Fibroblast of gingiva (primary cell): ENCODE results near the gene COL1A1.
A peak's percentile ranks its signal among the peaks of the same experiment; 100 is the strongest.

Experiments
- DNase-seq: peaks from one replicate; pipeline ENCODE4 v3.0.0-alpha.2; 2011; ENCODE audit warnings: low read depth

Gene COL1A1

DNA sequence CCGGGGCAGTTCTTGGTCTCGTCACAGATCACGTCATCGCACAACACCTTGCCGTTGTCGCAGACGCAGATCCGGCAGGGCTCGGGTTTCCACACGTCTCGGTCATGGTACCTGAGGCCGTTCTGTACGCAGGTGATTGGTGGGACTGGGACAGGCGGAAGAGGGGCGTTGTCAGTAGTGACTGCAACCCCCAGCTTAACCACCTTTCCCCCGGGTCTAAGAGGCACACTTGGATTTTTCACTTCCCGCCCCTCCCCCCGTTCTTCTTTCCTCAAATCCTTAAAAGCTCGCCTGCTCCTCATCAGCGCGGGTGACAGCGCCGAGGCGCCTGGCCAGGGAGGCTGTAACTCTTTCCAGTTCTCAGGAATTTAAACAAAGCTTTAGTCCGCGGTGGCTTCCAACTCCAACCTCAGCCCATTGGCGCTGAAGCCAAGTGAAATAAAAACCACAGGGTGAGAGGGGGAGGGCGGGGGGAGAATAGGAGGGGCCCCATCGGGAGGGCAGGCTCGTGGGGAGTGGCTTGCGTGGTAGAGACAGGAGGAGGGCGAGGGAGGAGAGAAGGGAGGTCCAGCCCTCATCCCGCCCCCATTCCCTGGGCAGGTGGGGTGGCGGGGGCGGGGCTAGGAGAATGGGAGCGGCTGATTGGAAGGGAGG is 1.5 kb downstream of the COL1A1 start:
- DNase-seq = peak; percentile 97

DNA sequence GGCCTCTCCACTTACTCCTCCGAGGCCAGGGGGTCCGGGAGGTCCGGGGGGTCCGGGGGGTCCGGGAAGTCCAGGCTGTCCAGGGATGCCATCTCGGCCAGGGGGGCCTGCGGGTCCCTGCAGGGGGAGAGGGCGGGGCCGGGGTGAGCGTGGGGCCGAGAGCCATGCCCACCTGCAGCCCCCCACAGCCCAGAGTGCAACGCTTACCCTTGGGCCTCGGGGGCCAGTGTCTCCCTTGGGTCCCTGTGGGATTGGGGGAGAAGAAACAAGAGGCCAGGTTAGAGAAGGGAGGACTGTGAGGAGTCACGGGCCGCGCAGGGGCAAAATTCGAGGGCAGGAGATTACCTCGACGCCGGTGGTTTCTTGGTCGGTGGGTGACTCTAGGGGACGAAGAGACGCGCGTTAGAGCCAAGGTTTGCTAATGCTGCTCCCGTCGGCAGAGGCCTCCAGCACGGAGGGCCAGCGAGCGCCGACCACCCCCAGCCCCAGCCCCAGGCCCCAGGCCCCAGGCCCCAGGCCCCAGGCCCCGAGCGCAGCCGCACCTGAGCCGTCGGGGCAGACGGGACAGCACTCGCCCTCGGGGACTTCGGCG is 2.1 kb downstream of the COL1A1 start:
- no peak for DNase-seq

GRCh38 chr17:50198026-50198669 is 3.3 kb downstream of the COL1A1 start:
- peak; percentile 53 for DNase-seq

DNA sequence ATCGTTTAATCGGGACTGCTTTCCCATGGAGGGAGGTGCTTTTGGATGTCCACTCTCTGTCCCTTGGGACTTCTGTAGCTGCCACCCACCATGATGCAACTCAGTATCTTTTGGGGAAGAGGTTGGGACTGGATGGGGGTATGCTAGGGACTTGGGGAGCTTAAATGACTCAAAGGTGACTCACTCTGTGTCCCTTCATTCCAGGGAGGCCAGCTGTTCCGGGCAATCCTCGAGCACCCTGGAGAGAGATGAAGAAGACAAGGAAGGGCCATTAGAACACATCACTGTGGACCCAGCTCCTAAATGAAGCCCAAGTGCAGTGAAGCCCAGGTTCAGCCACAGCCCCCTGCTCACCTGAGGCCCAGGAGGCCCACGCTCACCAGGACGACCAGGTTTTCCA is 4.6 kb downstream of the COL1A1 start:
- DNase-seq = peak; percentile 89

- no peak for DNase-seq
Measured at GRCh38 chr17:50196036-50196435, 5.4 kb downstream of the COL1A1 start.

DNA sequence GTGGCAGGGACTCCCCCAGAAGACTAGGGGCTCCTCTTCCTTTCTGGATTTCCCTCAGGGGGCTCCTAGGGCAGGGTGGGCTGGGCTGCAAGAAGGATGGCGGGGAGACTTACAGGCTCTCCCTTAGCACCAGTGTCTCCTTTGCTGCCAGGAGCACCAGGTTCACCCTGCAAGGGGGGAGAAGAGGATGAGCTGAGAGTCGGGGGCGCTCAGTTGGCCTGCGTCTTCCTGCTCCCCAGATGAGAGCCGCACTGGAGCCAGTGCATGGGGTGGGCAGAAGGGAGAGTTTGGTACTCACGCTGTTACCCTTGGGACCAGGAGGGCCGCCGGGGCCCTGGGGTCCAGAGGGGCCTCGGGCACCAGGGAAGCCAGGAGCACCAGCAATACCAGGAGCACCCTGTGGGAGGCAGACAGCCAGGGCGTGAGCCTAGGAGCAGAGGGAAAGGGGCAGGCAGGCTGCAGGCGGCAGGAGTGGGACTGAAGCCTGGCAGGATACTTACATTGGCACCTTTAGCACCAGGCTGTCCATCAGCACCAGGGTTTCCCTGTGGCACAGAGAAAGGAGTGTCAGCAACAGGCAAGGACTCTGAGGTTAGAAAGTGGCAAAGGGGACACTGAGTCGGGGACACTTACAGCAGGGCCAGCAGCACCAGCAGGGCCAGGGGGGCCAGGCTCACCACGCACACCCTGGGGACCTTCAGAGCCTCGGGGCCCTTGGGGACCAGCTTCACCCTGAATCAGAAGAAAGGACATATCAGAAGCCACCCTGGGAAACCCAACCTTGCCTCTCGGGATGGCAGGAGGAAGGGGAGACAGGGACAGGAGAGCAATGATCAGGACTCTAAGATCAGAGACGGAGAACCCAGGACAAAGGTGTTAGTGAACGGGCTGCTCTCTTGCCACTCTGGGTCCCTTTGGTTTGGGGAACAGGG is 6.2 kb downstream of the COL1A1 start:
- DNase-seq = peak; percentile 75

DNA sequence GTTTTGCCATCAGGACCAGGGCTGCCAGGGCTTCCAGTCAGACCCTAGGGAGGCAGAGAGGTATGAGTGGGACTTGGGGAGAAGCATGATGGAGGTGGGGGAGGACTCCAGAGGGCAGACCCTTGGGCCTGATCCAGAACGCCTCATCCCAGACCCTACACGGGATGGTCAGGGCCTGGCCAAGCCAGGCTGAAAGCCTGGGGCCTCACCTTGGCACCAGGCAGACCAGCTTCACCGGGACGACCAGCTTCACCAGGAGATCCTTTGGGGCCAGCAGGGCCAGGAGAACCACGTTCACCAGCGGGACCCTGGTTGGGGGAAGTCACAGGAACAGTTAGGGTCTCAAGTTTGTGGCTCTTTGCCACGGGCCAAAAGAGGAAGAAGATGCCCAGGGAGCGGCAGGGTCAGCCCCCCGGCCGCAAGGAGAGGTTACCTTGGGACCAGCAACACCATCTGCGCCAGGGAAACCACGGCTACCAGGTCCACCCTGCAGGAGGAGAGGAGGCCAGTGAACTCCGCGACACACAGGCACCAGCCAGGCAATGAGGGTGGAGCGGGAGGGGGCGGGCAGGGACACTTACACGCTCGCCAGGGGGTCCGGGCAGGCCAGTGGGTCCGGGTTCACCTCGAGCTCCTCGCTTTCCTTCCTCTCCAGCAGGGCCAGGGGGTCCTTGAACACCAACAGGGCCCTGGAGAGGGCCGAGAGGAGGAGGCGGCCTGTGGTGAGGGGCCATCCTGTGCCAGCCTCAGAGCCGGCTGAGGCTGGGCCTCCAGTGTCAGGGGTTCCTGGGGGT is 7.1 kb downstream of the COL1A1 start:
- DNase-seq = peak; percentile 20

GRCh38 chr17:50192618-50193291 is 8.7 kb downstream of the COL1A1 start:
- DNase-seq = no peak

DNA sequence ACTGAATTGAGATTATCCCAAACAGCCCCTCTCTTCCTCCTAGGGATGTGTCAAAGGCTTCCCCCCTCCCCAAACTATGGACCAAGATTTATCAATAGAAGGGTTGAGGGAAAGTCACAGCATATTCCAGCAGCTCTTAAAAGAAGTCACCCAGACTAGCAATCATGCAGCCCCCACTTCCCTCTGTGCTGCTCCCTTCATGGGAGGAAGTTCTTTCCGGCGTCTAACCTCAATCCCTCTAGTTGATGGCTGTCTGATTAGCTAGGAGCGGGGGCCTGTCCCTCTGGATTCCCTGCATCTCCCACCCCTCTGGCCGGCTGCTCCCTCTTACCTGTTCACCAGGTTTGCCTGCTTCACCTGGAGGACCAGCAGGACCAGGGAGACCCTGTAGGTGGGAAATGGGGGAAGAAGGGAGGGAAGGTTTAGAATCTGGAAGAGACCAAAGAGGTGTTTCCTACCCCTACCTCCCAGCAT is 9.2 kb downstream of the COL1A1 start:
- no peak for DNase-seq

DNA sequence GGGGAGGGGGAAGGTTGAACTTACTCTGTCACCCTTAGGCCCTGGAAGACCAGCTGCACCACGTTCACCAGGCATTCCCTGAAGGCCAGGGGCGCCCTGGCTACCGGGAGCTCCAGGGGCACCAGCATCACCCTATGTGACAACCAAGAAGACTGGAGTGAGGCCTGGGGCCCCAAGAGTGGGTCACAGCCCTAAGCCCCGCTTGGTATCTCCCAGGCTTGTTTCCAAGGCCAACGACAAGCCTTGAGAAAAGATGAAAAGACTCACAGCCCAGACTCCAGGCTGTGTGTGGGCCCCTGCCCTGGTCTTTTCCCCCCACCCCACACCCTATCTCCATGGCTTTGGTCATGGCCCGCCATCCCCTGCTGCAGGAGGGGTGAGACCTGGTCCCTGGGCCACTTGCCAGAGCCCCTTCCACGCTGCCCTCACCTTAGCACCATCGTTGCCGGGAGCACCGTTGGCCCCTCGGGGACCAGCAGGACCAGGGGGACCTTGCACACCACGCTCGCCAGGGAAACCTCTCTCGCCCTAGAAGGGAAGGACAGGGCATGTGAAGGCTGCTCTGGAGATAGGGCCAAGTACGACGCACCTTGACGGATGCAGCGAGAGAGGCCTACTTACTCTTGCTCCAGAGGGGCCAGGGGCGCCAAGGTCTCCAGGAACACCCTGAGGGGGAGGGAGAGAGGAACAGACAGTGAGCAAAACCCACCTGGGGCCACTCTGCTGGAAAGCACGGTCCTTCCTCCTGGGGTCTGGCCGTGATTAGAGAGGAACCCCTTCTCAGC is 9.9 kb downstream of the COL1A1 start:
- DNase-seq = peak; percentile 42

- DNase-seq = peak; percentile 59
Measured at GRCh38 chr17:50190603-50191358, 10.7 kb downstream of the COL1A1 start.

DNA sequence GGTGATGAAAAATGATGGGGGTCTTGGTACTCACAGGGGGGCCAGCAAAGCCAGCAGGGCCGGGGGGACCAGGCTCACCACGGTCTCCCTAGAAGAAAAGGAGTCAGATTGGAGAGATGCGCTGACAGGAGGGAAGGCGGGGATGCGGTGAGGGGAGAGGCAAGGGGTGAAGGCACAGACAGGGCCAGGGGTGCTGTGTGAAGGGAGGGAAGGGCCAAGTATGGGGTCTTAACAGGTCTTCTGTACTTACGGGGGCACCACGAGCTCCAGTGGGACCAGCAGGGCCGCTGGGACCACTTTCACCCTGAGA is 11.2 kb downstream of the COL1A1 start:
- DNase-seq = peak; percentile 48

DNA sequence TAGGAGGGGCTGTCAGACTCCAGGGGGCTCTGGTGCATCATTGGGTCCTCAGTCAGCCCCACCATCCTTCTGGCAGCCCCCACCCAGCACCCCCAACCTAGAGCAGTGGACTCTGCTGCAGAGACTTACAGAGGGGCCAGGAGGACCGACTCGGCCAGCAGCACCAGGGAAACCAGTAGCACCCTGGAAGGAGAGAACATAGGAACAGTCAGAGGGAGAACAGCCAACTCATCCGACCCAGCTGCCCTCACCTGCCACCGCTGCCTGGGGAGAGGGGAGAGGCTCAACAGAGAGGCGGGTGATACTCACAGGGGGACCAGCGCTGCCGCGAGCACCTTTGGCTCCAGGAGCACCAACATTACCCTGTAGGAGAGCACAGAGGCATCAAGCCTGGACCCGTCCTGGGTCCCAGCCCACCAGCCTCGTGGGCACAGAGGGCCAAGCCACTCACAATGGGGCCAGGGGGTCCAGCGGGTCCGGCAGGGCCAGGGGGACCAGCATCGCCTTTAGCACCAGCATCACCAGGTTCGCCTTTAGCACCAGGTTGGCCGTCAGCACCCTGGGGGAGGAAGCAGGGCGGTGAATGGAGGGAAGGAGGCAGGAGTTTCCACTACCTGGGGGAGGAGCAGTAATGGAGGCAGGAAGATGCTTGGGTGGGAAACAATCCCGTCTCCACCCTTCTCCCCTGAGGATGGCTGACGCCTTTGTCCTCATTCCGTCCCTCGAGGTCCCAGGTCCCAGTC is 11.7 kb downstream of the COL1A1 start:
- peak; percentile 63 for DNase-seq

DNA sequence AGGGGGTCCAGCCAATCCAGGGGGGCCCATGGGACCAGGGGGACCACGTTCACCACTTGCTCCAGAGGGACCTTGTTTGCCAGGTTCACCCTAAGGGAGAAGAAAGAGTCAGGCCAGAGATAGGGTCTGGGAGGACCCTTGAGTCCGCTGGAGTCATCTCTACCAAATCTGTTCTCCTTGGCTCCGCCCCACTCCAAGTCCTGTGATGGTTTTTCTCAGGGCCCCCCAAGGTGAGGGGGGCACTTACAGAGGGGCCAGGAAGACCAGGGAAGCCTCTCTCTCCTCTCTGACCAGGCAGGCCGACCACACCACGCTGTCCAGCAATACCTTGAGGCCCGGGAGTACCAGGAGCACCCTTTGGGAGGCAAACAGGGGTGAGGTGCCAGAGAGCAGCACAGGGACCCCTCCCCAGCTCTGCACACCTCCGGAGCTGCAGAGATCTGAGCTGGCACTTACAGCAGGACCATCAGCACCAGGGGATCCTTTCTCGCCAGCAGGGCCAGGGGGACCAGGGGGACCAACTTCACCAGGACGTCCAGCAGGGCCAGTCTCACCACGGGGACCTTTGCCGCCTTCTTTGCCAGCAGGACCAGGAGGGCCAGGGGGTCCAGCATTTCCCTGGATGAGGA is 12.4 kb downstream of the COL1A1 start:
- DNase-seq = peak; percentile 63

DNA sequence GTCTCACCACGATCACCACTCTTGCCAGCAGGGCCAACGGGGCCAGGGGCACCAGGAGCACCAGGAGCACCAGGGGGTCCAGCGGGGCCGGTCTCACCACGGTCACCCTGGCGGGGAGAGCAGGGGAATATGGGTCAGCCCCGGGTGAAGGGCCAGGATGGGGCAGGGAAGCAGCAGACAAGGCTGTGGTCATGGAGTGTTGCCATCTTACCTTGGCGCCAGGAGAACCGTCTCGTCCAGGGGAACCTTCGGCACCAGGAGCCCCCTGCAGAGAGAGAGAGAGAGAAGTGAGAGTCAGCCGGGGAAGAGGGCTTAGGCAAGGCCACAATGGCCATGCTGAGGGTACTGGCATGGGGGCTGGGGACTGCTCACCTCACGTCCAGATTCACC is 12.9 kb downstream of the COL1A1 start:
- DNase-seq = no peak

DNA sequence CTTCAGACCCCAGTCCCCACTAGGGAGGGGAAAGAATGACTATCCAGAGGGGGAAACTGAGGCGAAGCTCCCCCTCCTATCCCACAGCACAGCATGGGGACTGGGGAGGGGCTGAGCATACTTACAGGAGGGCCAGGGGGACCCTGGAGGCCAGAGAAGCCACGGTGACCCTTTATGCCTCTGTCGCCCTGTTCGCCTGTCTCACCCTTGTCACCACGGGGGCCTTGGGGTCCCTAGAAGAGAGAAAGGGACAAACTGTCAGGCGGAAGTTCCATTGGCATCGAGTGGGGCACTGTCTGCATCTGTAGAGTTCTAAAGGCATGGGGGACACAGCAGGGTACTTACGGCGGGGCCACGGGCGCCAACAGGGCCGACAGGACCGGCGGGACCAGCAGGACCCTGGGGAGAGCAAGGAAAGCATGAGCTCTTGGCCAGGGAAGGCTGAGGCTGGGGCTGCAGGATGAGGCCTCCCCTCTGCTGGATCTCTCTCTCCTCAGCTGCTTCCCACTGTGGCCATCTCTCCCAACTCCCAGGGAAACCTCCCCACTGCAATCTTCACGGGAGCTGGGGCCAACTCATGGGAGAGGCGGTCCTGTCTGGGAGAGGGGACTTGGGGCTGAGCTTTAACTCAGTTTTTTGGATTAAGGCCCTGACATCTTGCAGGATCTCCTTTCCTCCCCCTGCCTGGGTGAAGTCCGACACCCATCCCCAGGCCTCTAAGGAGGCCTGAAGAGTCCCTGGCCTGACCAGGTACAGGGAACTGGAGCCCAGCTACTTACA is 13.5 kb downstream of the COL1A1 start:
- DNase-seq = peak; percentile 83

GRCh38 chr17:50187394-50187725 is 14.1 kb downstream of the COL1A1 start:
- peak; percentile 87 for DNase-seq
